ENCODE data around the gene DNAI2.

GRCh38 chr17:74305865-74306654 is 32.0 kb downstream of the DNAI2 start:
- TF ChIP-seq CTCF (IDR thresholded peaks at IDR 0.05) = no peak
- no peak for TF ChIP-seq POLR2A (IDR thresholded peaks at IDR 0.05)
